HepG2 (cell line): ENCODE results near the gene UQCRC2. TPM values are rescaled to one million over a fixed set of nuclear protein-coding genes. Genes with fewer than 3 reads are reported as not detected.

Source experiments
- BRF2 ChIP-seq: sonication (generic); formaldehyde crosslinking; IDR thresholded peaks from 2 replicates; pipeline ENCODE4 v1.8.1; 2022; ENCODE audit warnings: mild to moderate bottlenecking, missing genetic modification reagents
- FOXA1 ChIP-seq, 2 experiments: fragments of 450-650 bp in 1 of 2; sonication (generic) in 1 of 2; formaldehyde crosslinking in 1 of 2; IDR thresholded peaks; 2 replicates each; pipeline versions ENCODE4 v1.4.0 to v1.6.1; 2016 to 2020; ENCODE audit warnings: missing genetic modification reagents in 1 of 2
- HNRNPLL ChIP-seq: fragments of 200-400 bp; formaldehyde crosslinking; IDR thresholded peaks from 2 replicates; pipeline ENCODE4 v1.6.1; 2017; ENCODE audit warnings: mild to moderate bottlenecking, low read depth, low read length; ENCODE audit not compliant: poor library complexity, severe bottlenecking
- KLF9 ChIP-seq: IDR thresholded peaks from 2 replicates; pipeline ENCODE4 v1.6.1; 2016; ENCODE audit warnings: low read depth
- REPIN1 ChIP-seq: sonication (generic); formaldehyde crosslinking; IDR thresholded peaks from 2 replicates; pipeline ENCODE4 v1.8.0; 2022; ENCODE audit warnings: missing genetic modification reagents, low read depth, mild to moderate bottlenecking, borderline replicate concordance
- SKI ChIP-seq: fragments of 450-650 bp; IDR thresholded peaks from one replicate; pipeline ENCODE4 v1.6.1; 2018; ENCODE audit warnings: mild to moderate bottlenecking; ENCODE audit not compliant: partially characterized antibody
- SNAPC5 ChIP-seq: sonication (generic); formaldehyde crosslinking; IDR thresholded peaks from 2 replicates; pipeline ENCODE4 v1.8.1; 2023; ENCODE audit warnings: mild to moderate bottlenecking, missing genetic modification reagents, borderline replicate concordance
- SRF ChIP-seq: IDR thresholded peaks from 2 replicates; pipeline ENCODE4 v1.6.1; 2011; ENCODE audit warnings: mild to moderate bottlenecking, low read depth, low read length, moderate library complexity
- SRSF9 ChIP-seq: fragments of 200-400 bp; formaldehyde crosslinking; IDR thresholded peaks from 2 replicates; pipeline ENCODE4 v1.6.1; 2018; ENCODE audit warnings: borderline replicate concordance, mild to moderate bottlenecking, low read depth, low read length; ENCODE audit not compliant: insufficient read depth, poor library complexity, severe bottlenecking
- TEF ChIP-seq: sonication (generic); formaldehyde crosslinking; IDR thresholded peaks from 2 replicates; pipeline ENCODE4 v1.5.0; 2020; ENCODE audit warnings: missing genetic modification reagents
- TOPORS ChIP-seq: sonication (generic); formaldehyde crosslinking; IDR thresholded peaks from 2 replicates; pipeline ENCODE4 v1.8.0; 2023; ENCODE audit warnings: mild to moderate bottlenecking, missing genetic modification reagents
- U2AF1 ChIP-seq: fragments of 200-400 bp; formaldehyde crosslinking; optimal IDR thresholded peaks from 2 replicates; pipeline ENCODE3; 2017; ENCODE audit warnings: mild to moderate bottlenecking, low read depth, low read length
- ZBTB25 ChIP-seq: IDR thresholded peaks from 2 replicates; pipeline ENCODE4 v1.6.1; 2018; ENCODE audit warnings: missing genetic modification reagents
- ZNF232 ChIP-seq: sonication (generic); formaldehyde crosslinking; IDR thresholded peaks from 2 replicates; pipeline ENCODE4 v1.4.0; 2020; ENCODE audit warnings: missing genetic modification reagents, borderline replicate concordance
- ZNF256 ChIP-seq: sonication (generic); formaldehyde crosslinking; conservative IDR thresholded peaks from 2 replicates; pipeline ENCODE4 v1.4.0; 2020; ENCODE audit warnings: missing genetic modification reagents
- ZNF275 ChIP-seq: sonication (generic); formaldehyde crosslinking; IDR thresholded peaks from 2 replicates; pipeline ENCODE4 v1.8.0; 2022; ENCODE audit warnings: missing genetic modification reagents, mild to moderate bottlenecking, inconsistent platforms, borderline replicate concordance
- ZNF414 ChIP-seq: sonication (generic); formaldehyde crosslinking; IDR thresholded peaks from 2 replicates; pipeline ENCODE4 v1.5.0; 2020; ENCODE audit warnings: missing genetic modification reagents
- ZNF567 ChIP-seq: sonication (generic); formaldehyde crosslinking; IDR thresholded peaks from 2 replicates; pipeline ENCODE4 v1.8.1; 2023; ENCODE audit warnings: mild to moderate bottlenecking, missing genetic modification reagents, borderline replicate concordance
- ZNF781 ChIP-seq: sonication (generic); formaldehyde crosslinking; IDR thresholded peaks from 2 replicates; pipeline ENCODE4 v1.5.1; 2020; ENCODE audit warnings: borderline replicate concordance, mild to moderate bottlenecking, missing genetic modification reagents; ENCODE audit errors: not compliant biosample characterization
- ZSCAN25 ChIP-seq: sonication (generic); formaldehyde crosslinking; IDR thresholded peaks from 2 replicates; pipeline ENCODE4 v1.8.0; 2022; ENCODE audit warnings: mild to moderate bottlenecking, missing genetic modification reagents
- polyA plus RNA-seq, 8 experiments: library from polyadenylated mRNA; depleted of rRNA in 3 of 8; stranded (reverse) in 7 of 8; unstranded in 1 of 8; fragments of >200 nt; fragmentation: Illumina TruSeq in 4 of 8; extraction: Trizol in 4 of 8; gene quantifications; 2 replicates each; pipeline versions ENCODE4 v1.2.1 to v1.2.3, GENCODE V29; 2011 to 2016; ENCODE audit warnings: low read depth in 4 of 8, missing spikeins in 1 of 8, mixed read lengths in 1 of 8; ENCODE audit not compliant: insufficient read depth in 1 of 8
- total RNA-seq, 5 experiments: library from RNA; depleted of rRNA; stranded (reverse); fragments of >200 nt; fragmentation: Illumina TruSeq; extraction: Trizol; gene quantifications; 2 replicates each; pipeline ENCODE4 v1.2.3, GENCODE V29; 2016; ENCODE audit warnings: low read depth in 1 of 5

UQCRC2 gene
- total and polyA plus RNA-seq, 2 of the 13 experiments (the other 11 are each of a cell fraction or from before 2014, with no cell fraction given): 442 to 536 TPM

- TF ChIP-seq ZBTB25 (CRISPR knock-in tag): no peak
- TF ChIP-seq BRF2 (CRISPR knock-in tag): no peak; the same call in 1 of the 2 replicates
- TF ChIP-seq ZNF232 (CRISPR knock-in tag): no peak
- TF ChIP-seq ZSCAN25 (CRISPR knock-in tag): no peak
- no peak for TF ChIP-seq ZNF781 (CRISPR knock-in tag)
- TF ChIP-seq SRF: no peak
- no peak; the same call in 1 of the 2 replicates for TF ChIP-seq SNAPC5 (CRISPR knock-in tag)
- no peak for TF ChIP-seq ZNF256 (CRISPR knock-in tag)
- TF ChIP-seq ZNF414 (CRISPR knock-in tag): no peak
- TF ChIP-seq KLF9 (CRISPR knock-in tag): peak; percentile 52; the same call in 1 of the 2 replicates
- no peak for TF ChIP-seq ZNF275 (CRISPR knock-in tag)
- no peak for TF ChIP-seq SRSF9
- TF ChIP-seq FOXA1 (IDR thresholded peaks at IDR 0.05): no peak
- no peak for TF ChIP-seq FOXA1 (CRISPR knock-in tag; IDR thresholded peaks at IDR 0.05)
- TF ChIP-seq SKI: peak; percentile 49
- TF ChIP-seq TOPORS (CRISPR knock-in tag): no peak
- no peak; the same call in 1 of the 2 replicates for TF ChIP-seq REPIN1 (CRISPR knock-in tag)
- TF ChIP-seq U2AF1: no peak
- TF ChIP-seq HNRNPLL: no peak
- TF ChIP-seq ZNF567 (CRISPR knock-in tag): peak; percentile 89; the same call in 1 of the 2 replicates
- no peak for TF ChIP-seq TEF (CRISPR knock-in tag)
These were observed 945 bp upstream of the UQCRC2 start (continued) for GRCh38 chr16:21952040-21952792.
